Upper lobe of right lung (tissue), 1 donor: ENCODE results near the gene EDARADD. TPM values are rescaled to one million over a fixed set of nuclear protein-coding genes. Genes with fewer than 3 reads are reported as not detected.

Experiments
- ATAC-seq: fragments of 200-7000 bp; cut with Tn5 transposase; one replicate; pipeline ENCODE4 v1.9.1; 2020; ENCODE audit warnings: mild to moderate bottlenecking, moderate library complexity
- DNase-seq: peaks from one replicate; pipeline ENCODE4 v3.0.0-alpha.2; 2020
- H3K27ac ChIP-seq: fragments of 200-600 bp; one replicate; pipeline ENCODE4 v1.8.0; 2022
- H3K27me3 ChIP-seq: fragments of 200-600 bp; one replicate; pipeline ENCODE4 v1.8.0; 2022; ENCODE audit warnings: mild to moderate bottlenecking
- H3K36me3 ChIP-seq: fragments of 200-600 bp; one replicate; pipeline ENCODE4 v1.8.0; 2022
- H3K4me1 ChIP-seq: fragments of 200-600 bp; one replicate; pipeline ENCODE4 v1.8.0; 2022
- H3K4me3 ChIP-seq: fragments of 200-600 bp; one replicate; pipeline ENCODE4 v1.8.0; 2022; ENCODE audit warnings: mild to moderate bottlenecking
- H3K9me3 ChIP-seq: fragments of 200-600 bp; one replicate; pipeline ENCODE4 v1.8.0; 2022
- CTCF ChIP-seq: fragments of 200-600 bp; IDR thresholded peaks from one replicate; pipeline ENCODE4 v1.8.0; 2022; ENCODE audit warnings: antibody characterized with exemption
- intact Hi-C: fragments of 100-400 bp; cut with DNase I; formaldehyde crosslinking; loops from one replicate; pipeline ENCODE4 v1.11.0; 2022
- total RNA-seq: library from RNA; stranded (reverse); fragmentation: NEBNext Ultra II Directional; extraction: Animal tissue kit (Norgen Biotek cat#: 25700); gene quantifications from one replicate; pipeline ENCODE4 v1.2.1, GENCODE V29; 2021
- donor health status: DM: no; HTN: yes; CAD: no; lungs with severe emphysema.

Gene EDARADD
- total RNA-seq, 1 donor from 2014 or later: 0.78 TPM

- Histone ChIP-seq H3K4me1 (no peaks in the 10 kb centered on the region), H3K9me3 (no peaks in the 10 kb centered on the region), H3K27ac (no peak overlapping the region), H3K36me3 (no peaks in the 10 kb centered on the region), H3K4me3 (no peak overlapping the region), H3K27me3 (no peaks in the 10 kb centered on the region)
- no peak for TF ChIP-seq CTCF
- no peak for ATAC-seq
- no peak for DNase-seq
- intact Hi-C loops: no loop called here
These were observed 40.3 kb upstream of the EDARADD start for GRCh38 chr1:236353813-236354212.

GRCh38 chr1:236354330-236355147 lies 39.5 kb upstream of the EDARADD start:
- ATAC-seq: no peak
- intact Hi-C loops: no loop called here

GRCh38 chr1:236356141-236356540 lies 37.9 kb upstream of the EDARADD start:
- no peaks in the 10 kb centered on the region for H3K4me1 ChIP-seq
- DNase-seq: no peak
- no peak for TF ChIP-seq CTCF
- ATAC-seq: no peak
- no peak overlapping the region for H3K27ac ChIP-seq
- intact Hi-C loops: no loop called here
- no peak overlapping the region for H3K4me3 ChIP-seq
- no peaks in the 10 kb centered on the region for H3K27me3 ChIP-seq
- H3K9me3 ChIP-seq: no peaks in the 10 kb centered on the region
- no peaks in the 10 kb centered on the region for H3K36me3 ChIP-seq

More at GRCh38 chr1:236354330-236355147, 39.5 kb upstream of the EDARADD start:
- H3K4me1 ChIP-seq: no peaks in the 10 kb centered on the region
- no peak overlapping the region for H3K27ac ChIP-seq
- no peak for TF ChIP-seq CTCF
- H3K4me3 ChIP-seq: no peak overlapping the region
- no peaks in the 10 kb centered on the region for H3K27me3 ChIP-seq
- DNase-seq: no peak
- no peaks in the 10 kb centered on the region for H3K36me3 ChIP-seq
- no peaks in the 10 kb centered on the region for H3K9me3 ChIP-seq

GRCh38 chr1:236361909-236362590 lies 32.0 kb upstream of the EDARADD start:
- no peak for DNase-seq
- Histone ChIP-seq H3K9me3 (no peaks in the 10 kb centered on the region), H3K27me3 (no peaks in the 10 kb centered on the region), H3K4me1 (no peaks in the 10 kb centered on the region), H3K4me3 (no peak overlapping the region), H3K36me3 (no peaks in the 10 kb centered on the region), H3K27ac (no peak overlapping the region)
- TF ChIP-seq CTCF: no peak
- no peak for ATAC-seq
- intact Hi-C loops: no loop called here

- Histone ChIP-seq H3K4me1 (no peaks in the 10 kb centered on the region), H3K36me3 (no peaks in the 10 kb centered on the region), H3K9me3 (no peaks in the 10 kb centered on the region), H3K27me3 (no peaks in the 10 kb centered on the region), H3K4me3 (no peak overlapping the region), H3K27ac (no peak overlapping the region)
- intact Hi-C loops: no loop called here
- TF ChIP-seq CTCF: no peak
- ATAC-seq: no peak
- no peak for DNase-seq
These were observed 30.8 kb upstream of the EDARADD start for GRCh38 chr1:236363237-236363636.
